ENCODE measurements around the gene RGS9.

The RGS9 gene

GRCh38 chr17:65265276-65265675 lies 128.1 kb downstream of the RGS9 start:
- no peak for FAIRE-seq

- no peak for FAIRE-seq
Observed at GRCh38 chr17:65268832-65269231, 131.7 kb downstream of the RGS9 start.

GRCh38 chr17:65270499-65271253 lies 133.5 kb downstream of the RGS9 start:
- FAIRE-seq: no peak

GRCh38 chr17:65271296-65271695 lies 134.1 kb downstream of the RGS9 start:
- no peak for FAIRE-seq
